Ovary (tissue), 3 donors: ENCODE results near the gene GTF3C1.

ENCODE experiments used
- EP300 ChIP-seq: sonication (generic); formaldehyde crosslinking; IDR thresholded peaks from one replicate; pipeline ENCODE4 v1.6.1; 2017; ENCODE audit warnings: antibody characterized with exemption
- POLR2A ChIP-seq: fragments of 450-650 bp; IDR thresholded peaks from one replicate; pipeline ENCODE4 v1.6.1; 2017; ENCODE audit warnings: antibody characterized with exemption, mild to moderate bottlenecking, moderate library complexity
- TF ChIP-seq, protein P1 (sequence below), 3 donors: fragments of 450-650 bp in 2 of 3; fragments of 200-600 bp in 1 of 3; IDR thresholded peaks; one replicate each; pipeline versions ENCODE4 v1.5.1 to v1.8.0; 2016 to 2022; ENCODE audit warnings: antibody characterized with exemption in 3 of 3, mild to moderate bottlenecking in 1 of 3
- donor health status: DM: no; HTN: no; CAD: no.

- TF ChIP-seq, protein P1, sequence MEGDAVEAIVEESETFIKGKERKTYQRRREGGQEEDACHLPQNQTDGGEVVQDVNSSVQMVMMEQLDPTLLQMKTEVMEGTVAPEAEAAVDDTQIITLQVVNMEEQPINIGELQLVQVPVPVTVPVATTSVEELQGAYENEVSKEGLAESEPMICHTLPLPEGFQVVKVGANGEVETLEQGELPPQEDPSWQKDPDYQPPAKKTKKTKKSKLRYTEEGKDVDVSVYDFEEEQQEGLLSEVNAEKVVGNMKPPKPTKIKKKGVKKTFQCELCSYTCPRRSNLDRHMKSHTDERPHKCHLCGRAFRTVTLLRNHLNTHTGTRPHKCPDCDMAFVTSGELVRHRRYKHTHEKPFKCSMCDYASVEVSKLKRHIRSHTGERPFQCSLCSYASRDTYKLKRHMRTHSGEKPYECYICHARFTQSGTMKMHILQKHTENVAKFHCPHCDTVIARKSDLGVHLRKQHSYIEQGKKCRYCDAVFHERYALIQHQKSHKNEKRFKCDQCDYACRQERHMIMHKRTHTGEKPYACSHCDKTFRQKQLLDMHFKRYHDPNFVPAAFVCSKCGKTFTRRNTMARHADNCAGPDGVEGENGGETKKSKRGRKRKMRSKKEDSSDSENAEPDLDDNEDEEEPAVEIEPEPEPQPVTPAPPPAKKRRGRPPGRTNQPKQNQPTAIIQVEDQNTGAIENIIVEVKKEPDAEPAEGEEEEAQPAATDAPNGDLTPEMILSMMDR (IDR thresholded peaks at IDR 0.05): no peak
- TF ChIP-seq EP300: no peak
- TF ChIP-seq POLR2A: no peak
Measured at GRCh38 chr16:27568077-27568476, 18.4 kb upstream of the GTF3C1 start.
